Hypothalamus (tissue), 51 donors: ENCODE measurements around the gene RAB6B.

Source experiments
- DNase-seq, 51 donors: peaks; one replicate each; lab custom pipeline; 2025; lab: John Stamatoyannopoulos, UW

Gene RAB6B

GRCh38 chr3:133840055-133840737 lies 55.5 kb downstream of the RAB6B start:
- no peak for DNase-seq

- no peak for DNase-seq
These were observed 56.5 kb downstream of the RAB6B start for GRCh38 chr3:133838916-133839800.

GRCh38 chr3:133838296-133838789 lies 57.3 kb downstream of the RAB6B start:
- no peak for DNase-seq

GRCh38 chr3:133837487-133838295 lies 58.0 kb downstream of the RAB6B start:
- DNase-seq, result no peak

GRCh38 chr3:133836497-133837158 lies 59.1 kb downstream of the RAB6B start:
- no peak for DNase-seq

- no peak for DNase-seq
These were observed 59.7 kb downstream of the RAB6B start for GRCh38 chr3:133835961-133836360.

- DNase-seq, result no peak
These were observed 60.3 kb downstream of the RAB6B start for GRCh38 chr3:133835418-133835743.

- DNase-seq, result no peak
These were observed 60.9 kb downstream of the RAB6B start for GRCh38 chr3:133834621-133835417.

GRCh38 chr3:133833880-133834620 lies 61.6 kb downstream of the RAB6B start:
- DNase-seq, result no peak

GRCh38 chr3:133833267-133833666 lies 62.4 kb downstream of the RAB6B start:
- DNase-seq, result no peak

GRCh38 chr3:133832802-133833144 lies 62.9 kb downstream of the RAB6B start:
- no peak for DNase-seq

- no peak for DNase-seq
These were observed 63.5 kb downstream of the RAB6B start for GRCh38 chr3:133831966-133832801.

GRCh38 chr3:133830071-133830470 lies 65.6 kb downstream of the RAB6B start:
- no peak for DNase-seq

- no peak for DNase-seq
These were observed 66.4 kb downstream of the RAB6B start for GRCh38 chr3:133829310-133829707.

GRCh38 chr3:133828576-133829309 lies 66.9 kb downstream of the RAB6B start:
- no peak for DNase-seq

- DNase-seq, result no peak
These were observed 68.0 kb downstream of the RAB6B start for GRCh38 chr3:133827684-133828083.

GRCh38 chr3:133827136-133827535 lies 68.5 kb downstream of the RAB6B start:
- no peak for DNase-seq
